22Rv1 (cell line): ENCODE data around the gene GCSH.

Experiments used
- ZFX ChIP-seq: fragments of 450-650 bp; IDR thresholded peaks from 2 replicates; pipeline ENCODE4 v1.6.1; 2017; ENCODE audit warnings: antibody characterized with exemption, borderline replicate concordance
- TF ChIP-seq, protein P1 (sequence below): fragments of 450-650 bp; IDR thresholded peaks from 2 replicates; pipeline ENCODE4 v1.5.1; 2017; ENCODE audit warnings: mild to moderate bottlenecking

DNA sequence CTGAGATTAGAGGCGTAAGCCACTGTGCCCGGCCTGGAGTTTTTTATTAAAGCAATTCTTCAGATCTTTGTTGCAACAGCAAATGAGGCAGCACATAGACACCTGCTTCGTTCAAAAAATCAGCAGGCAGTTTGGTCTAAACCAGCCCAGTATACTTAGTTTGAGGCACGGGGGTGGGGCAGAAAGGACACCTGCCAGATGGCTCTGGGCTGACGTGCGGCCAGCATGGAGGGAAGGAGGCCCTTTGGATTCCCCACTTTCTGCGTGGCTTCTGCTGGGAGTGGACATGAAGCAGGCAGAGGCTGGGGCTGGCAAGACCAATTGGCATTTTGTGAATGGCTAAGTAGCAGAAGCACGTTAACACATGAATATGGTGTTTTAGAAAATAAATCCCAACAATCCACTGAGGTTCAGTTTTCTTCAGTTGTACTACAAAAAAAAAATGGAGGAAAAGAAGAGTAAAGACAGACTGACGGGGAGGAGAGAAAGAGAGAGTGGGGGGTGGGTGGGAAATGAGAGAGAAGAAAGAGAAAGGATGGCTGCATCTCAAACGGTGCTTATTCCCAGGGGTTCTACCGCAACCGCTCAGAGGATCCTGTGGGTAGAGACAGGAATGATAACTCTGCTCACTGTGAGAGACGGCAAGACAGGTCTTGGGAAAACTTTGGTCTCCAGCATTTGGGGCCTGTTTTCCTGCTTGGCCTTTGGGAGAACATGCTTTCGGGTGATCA, 35.5 kb downstream of the GCSH start:
- TF ChIP-seq, protein P1, sequence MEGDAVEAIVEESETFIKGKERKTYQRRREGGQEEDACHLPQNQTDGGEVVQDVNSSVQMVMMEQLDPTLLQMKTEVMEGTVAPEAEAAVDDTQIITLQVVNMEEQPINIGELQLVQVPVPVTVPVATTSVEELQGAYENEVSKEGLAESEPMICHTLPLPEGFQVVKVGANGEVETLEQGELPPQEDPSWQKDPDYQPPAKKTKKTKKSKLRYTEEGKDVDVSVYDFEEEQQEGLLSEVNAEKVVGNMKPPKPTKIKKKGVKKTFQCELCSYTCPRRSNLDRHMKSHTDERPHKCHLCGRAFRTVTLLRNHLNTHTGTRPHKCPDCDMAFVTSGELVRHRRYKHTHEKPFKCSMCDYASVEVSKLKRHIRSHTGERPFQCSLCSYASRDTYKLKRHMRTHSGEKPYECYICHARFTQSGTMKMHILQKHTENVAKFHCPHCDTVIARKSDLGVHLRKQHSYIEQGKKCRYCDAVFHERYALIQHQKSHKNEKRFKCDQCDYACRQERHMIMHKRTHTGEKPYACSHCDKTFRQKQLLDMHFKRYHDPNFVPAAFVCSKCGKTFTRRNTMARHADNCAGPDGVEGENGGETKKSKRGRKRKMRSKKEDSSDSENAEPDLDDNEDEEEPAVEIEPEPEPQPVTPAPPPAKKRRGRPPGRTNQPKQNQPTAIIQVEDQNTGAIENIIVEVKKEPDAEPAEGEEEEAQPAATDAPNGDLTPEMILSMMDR = no peak
- no peak for TF ChIP-seq ZFX
